GM19240 (cell line): ENCODE results near the gene PDAP1.
"Not testable (repeated sequence)": the region's sequence is repeated elsewhere in the genome, so short reads cannot be mapped to it uniquely, and the experiment has no call there.

Source experiments
- DNase-seq: peaks from one replicate; pipeline ENCODE4 v3.0.0; 2011; ENCODE audit warnings: low spot score; ENCODE audit not compliant: insufficient read length

The PDAP1 gene

DNA sequence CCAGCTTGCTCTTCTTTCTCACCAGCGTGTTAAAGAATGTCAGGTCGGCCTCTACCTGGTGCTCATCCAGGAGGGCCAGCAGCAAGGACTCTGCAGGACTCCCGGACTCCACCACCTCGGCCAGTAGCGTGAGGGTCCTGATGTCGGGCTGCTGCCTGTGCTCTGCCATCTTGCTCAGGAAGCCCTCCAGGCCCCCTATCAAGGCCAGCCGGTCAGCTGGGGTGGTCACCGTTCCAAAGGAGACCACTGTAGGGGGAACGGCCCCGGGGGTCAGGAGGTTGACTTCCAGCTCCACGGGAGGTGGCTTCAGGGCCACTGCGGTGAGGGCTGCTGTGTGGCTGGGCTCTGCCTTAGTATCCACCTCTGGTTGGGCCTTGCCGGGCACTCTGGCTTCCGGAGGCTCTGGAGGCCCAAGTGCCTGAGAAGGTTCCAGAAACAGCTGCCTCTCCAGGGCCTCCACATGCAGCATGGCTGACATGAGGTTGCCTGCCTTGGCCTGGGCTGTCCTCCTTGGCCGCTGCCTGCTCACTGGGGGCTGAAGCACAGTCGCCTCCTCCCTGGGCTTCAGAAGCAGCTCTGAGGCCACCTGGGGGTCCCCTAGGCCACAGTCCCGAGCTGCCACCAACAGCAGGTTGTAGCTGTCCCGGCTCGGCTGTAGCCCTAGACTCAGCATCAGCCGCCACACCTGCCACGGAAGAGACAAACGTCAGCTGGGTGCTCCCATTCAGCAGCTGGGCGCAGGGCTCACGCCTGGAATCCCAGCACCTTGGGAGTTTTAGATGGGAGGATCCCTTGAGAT is 16.7 kb upstream of the PDAP1 start:
- no peak for DNase-seq

DNA sequence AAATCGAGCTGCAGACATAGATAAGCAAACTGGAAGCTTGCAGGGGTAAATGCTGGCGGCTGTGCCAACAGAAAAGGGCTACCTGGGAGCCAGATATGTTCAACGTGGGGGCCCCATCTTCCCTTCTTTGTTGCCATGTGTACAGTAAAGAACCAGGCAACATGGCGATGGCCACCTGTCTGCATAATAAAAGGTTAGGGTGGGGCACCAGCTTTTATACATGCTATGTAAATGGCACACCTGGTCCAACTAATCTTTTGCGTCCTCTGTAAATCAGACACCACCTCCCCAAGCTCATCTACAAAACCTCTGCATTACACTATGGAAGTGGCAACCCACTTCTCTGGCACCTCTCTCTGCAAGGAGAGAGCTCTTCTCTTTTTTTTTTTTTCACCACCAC is 14.2 kb upstream of the PDAP1 start:
- no peak for DNase-seq

DNA sequence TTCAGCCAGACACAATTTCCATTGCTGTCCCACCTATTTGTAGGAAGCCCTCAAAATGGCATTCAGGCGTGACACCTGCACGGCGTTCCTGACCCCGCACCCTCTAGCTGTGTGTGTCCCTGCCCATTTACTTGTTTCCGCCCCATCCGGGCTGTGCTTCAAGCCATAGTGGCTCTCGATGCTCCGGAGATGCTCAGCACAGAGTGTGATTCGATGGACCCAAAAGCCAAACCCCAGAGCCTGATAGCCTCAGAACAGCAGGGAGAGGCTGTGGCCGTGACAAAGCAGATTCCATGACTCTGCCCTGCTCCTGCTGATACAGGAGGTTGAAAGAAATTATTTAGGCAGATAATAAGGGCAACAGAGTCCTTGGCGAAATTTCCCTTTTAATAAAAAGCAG is 13.8 kb upstream of the PDAP1 start:
- no peak for DNase-seq

- no peak for DNase-seq
These were observed 12.6 kb upstream of the PDAP1 start for GRCh38 chr7:99420986-99421385.

DNA sequence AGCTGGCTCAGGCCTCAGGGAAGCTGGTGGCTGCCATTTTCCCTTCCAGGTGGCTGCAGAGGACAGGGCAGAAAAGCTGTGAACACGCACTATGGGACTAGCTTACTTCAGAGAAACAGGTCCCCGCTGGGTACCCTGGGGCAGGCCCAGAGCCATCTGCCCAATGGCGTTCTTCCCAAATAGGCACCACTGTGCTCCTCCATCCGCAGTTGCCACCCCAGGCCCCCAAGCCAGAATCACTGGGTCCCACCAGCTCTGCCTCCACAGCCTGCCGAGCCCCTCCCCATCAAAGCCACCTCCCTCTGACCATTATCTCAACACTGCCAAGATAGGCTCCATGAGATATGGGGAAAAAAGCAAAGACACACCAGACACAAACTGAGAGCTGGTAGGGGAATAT is 11.8 kb upstream of the PDAP1 start:
- DNase-seq = no peak

GRCh38 chr7:99419323-99420021 is 11.1 kb upstream of the PDAP1 start:
- no peak for DNase-seq

GRCh38 chr7:99418260-99418659 is 9.9 kb upstream of the PDAP1 start:
- no peak for DNase-seq

DNA sequence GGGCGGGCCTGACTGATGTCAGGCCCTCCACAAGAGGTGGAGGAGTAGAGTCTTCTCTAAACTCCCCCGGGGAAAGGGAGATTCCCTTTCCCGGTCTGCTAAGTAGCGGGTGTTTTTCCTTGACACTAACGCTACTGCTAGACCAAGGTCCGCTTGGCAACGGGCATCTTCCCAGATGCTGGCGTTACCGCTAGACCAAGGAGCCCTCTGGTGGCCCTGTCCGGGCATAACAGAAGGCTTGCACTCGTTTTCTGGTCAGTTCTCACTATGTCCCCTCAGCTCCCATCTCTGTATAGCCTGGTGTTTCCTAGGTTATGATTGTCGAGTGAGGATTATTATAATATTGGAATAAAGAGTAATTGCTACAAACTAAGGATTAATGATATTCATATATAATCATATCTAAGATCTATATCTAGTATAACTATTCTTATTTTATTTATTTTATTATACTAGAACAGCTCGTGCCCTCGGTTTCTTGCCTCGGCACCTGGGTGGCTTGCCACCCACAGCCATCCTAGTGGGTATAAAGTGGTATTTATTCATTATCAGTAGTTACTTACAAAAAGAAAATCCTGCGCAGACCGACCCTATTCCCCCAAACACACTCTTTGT is 7.2 kb upstream of the PDAP1 start:
- DNase-seq = not testable (repeated sequence)

DNA sequence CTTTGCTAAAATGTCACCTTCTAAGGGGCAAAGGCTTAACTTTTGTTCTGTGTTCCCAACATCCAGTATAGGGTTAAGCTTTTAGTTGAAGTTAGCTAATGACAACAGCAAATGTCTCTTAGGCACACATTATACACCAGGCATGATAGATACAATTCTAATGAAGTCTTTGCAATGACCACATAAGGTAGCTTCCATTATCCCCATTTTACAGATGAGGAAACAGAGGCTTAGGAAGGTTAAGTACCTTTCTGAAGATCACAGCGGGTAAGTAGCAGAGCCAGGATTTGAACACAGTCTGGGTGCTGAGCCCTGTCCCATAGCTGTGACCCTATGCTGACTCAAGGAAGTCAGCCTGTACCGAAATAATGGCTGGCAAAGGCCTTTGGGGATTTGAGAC is 2.2 kb upstream of the PDAP1 start:
- no peak for DNase-seq

DNA sequence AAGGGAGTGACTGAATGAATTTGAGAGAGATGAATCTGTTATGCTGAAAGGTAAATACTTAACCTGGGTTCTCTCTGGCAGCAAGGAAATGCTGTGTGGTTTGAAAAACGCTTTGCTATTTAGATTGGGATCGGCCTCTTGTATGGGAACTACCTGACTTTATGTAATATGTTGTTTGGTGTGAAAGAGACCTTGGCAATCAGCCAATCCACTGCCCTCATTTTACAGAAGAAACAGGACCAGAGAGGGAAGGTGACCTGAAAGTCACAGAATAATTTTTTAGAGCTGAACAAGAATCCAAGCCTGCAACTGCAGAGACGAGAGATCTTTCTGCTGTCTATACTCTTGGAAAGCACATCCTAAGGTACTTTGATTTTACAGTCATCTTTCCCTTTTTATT is 1.4 kb upstream of the PDAP1 start:
- no peak for DNase-seq

DNA sequence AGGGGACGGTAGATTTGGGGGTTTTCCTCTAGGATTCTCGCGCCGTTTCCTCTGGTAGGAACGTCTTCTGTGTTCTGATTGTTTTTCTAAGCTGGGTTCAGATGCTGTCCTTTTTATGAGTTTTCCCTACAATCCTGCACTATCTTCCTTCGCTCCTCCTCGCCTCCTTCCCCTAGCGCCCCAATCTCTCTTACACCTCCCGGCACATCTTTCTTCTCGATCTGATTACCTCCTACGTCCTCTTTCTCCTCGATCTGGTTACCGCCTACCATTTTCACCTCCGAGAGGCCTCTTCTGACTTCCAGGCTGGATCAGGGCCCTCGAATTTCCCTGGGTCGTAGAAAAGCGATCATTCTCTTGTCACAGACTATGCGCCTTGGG is 785 bp upstream of the PDAP1 start:
- no peak for DNase-seq

GRCh38 chr7:99407872-99408378 is 472 bp downstream of the PDAP1 start:
- DNase-seq = no peak

- no peak for DNase-seq
These were observed 1.8 kb downstream of the PDAP1 start for GRCh38 chr7:99406557-99406956.

DNA sequence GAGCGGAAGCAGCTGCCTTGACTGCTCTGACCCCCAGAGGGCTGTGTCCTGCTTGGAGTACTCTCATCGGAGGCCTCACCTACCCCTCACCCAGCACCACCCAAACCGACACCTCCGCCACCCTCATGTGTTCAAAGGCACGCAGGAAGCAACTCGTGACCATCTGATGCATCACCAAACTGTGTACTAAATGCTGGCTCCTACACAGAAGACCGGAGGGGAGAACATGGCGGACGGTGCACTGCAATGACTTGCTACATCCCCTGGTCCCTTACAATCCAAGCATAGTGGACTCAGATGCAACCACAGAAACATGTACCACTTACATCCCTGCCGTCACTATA is 3.4 kb downstream of the PDAP1 start:
- no peak for DNase-seq

- no peak for DNase-seq
These were observed 4.0 kb downstream of the PDAP1 start for GRCh38 chr7:99404235-99404976.

- no peak for DNase-seq
These were observed 4.6 kb downstream of the PDAP1 start for GRCh38 chr7:99403764-99404163.

DNA sequence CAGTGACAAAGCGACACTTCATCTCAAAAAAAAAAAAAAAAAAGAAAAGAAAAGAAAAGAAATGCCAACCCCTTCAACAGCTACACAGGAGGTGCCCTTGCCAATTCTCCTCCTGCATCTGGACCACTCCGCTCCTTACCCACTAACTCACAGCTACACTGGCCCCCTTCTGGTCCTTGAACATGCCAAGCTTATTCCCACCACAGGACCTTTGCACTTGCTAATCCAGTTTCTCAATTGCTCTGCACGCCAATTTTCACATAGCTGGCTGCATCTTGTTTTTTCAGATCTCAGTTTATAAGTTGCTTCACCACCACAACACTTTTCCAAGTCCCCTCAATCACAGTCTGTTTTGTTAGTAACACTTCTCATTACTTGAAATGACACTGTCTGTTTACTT is 5.5 kb downstream of the PDAP1 start:
- DNase-seq = no peak

DNA sequence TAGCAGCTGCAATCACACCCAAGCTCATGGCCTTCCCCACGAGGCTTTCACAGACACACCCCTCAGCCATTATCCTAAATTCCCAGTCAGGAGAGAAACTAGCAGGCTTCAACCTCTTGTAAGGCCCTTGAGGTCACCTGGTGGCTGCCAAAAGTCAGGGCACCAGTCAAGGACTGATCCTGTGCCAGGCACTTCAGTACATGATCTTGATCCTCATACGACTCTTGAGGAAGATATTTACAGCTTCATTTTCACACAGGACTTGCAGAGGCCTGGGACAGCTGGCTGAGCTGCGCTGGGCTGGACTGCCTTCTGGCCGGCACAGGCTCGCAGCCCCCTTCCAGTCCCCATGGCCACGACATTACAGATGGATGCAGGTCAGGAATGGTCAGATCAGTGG is 8.8 kb downstream of the PDAP1 start:
- DNase-seq = no peak

- DNase-seq = no peak
These were observed 9.4 kb downstream of the PDAP1 start for GRCh38 chr7:99398891-99399445.

- DNase-seq = no peak
These were observed 11.0 kb downstream of the PDAP1 start for GRCh38 chr7:99397297-99397983.
